Measurements from ENCODE around the gene SELENOO. TPM values are rescaled to one million over a fixed set of nuclear protein-coding genes. Genes with fewer than 3 reads are reported as not detected.

SELENOO gene
- total RNA-seq, 1 experiment from 2014 or later: 41.3 TPM

DNA sequence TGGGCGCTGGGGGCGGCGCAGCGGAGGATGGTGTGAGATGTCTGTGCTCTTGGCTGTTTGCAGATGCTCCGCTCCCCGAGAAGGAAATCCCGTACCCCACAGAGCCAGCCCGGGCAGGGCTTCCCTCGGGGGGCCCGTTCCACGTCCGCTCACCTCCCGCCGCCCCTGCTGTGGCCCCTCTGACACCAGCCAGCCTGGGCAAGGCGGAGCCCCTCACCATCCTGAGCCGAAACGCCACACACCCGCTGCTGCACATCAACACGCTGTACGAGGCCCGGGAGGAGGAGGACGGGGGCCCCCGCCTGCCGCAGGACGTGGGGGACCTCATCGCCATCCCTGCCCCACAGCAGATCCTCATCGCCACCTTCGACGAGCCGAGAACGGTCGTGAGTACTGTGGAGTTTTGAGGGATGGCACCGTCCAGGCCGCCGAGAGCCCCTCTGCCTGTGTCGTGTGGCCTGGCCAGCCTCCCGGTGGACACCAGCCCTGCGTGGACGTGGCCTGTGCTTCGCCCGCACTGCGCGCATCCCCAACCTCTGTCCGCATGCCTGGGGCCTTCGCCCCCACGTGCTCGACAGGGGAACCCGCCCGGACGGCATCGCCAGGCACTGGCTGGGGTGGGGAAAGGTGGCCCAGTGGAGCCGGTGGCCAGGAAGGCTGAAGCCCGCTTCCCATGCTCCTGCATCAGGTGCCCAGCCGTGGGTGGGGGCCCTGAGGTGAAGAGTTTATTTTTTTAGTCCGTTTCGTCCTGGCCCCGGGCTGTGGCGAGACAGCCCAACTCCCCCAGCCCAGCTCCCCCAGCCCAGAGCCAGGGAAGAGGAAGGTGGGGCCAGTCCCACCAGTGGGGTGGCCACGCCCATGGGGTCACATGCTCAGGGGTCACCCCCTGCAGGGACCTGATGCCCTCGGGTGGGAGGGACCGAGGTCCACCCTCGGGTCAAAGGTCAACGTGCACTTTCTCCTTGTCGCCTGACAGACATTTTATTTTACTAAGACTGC, 21.6 kb upstream of the SELENOO start:
- CTCF ChIA-PET: no interaction called here

DNA sequence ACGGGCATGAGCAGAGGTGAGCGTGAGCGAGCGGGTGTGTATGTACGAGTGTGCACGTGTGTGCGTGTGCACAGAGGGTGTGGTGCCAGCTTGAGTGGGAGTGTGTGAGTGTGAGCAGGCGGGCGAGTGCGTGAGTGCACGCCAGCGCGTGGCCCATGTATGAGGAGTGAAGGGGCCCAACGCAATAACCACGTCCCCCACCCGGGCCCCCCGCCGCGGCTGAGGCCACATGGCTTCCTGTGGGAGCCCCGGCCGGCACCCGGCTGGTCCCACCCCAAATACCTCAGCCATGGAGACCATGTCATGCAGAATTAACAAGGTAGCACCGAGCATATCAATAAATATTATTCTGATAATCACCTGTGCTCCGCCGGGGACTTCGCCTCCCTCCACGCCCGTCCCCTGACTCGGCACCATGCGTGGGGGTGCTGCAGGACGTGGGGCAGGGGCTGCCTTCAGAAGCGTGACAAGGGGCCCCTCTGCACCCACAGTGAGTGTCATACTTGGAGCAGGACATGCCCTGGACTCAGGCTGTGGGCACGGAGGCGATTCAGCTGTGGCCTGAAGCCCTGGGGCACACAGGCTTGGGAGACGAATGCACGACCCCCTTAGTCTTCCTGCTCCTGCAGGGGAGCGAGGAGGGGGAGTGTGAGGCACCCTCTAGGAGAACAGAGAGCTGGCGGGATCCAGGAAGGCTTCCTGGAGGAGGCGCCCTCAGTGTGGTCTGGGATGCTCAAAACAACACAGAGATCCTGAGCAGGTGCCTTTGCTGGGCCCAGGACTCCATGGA, 20.7 kb upstream of the SELENOO start:
- H3K9me3 ChIP-seq (ENCODE audit: low read depth, low read length, poor library complexity, severe bottlenecking): no peaks in the 10 kb centered on the region
- TF ChIP-seq EZH2 (IDR thresholded peaks at IDR 0.05; ENCODE audit: borderline replicate concordance, low read depth, low read length, poor library complexity, severe bottlenecking): no peak
- TF ChIP-seq, protein P1, sequence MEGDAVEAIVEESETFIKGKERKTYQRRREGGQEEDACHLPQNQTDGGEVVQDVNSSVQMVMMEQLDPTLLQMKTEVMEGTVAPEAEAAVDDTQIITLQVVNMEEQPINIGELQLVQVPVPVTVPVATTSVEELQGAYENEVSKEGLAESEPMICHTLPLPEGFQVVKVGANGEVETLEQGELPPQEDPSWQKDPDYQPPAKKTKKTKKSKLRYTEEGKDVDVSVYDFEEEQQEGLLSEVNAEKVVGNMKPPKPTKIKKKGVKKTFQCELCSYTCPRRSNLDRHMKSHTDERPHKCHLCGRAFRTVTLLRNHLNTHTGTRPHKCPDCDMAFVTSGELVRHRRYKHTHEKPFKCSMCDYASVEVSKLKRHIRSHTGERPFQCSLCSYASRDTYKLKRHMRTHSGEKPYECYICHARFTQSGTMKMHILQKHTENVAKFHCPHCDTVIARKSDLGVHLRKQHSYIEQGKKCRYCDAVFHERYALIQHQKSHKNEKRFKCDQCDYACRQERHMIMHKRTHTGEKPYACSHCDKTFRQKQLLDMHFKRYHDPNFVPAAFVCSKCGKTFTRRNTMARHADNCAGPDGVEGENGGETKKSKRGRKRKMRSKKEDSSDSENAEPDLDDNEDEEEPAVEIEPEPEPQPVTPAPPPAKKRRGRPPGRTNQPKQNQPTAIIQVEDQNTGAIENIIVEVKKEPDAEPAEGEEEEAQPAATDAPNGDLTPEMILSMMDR (conservative IDR thresholded peaks at IDR 0.05; ENCODE audit: low read depth, low read length): no peak
- BruUV-seq (replicated peaks): no TSS peak
- H3K4me1 ChIP-seq (ENCODE audit: insufficient read depth, low read length, poor library complexity, severe bottlenecking): no peaks in the 10 kb centered on the region
- no peaks in the 10 kb centered on the region for H3K27me3 ChIP-seq (replicated peaks; ENCODE audit: insufficient read depth, low read depth, low read length, poor library complexity)
- no peak overlapping the region for H3K4me3 ChIP-seq (ENCODE audit: low read depth, low read length, poor library complexity, severe bottlenecking)
- ChIA-PET POLR2A (ENCODE audit: low non-redundant PET) (interaction anchor here (0.6 kb wide), 1 partner anchor 203 kb away, joined by 3 read pairs; no protein-coding TSS in a partner anchor), CTCF (no interaction called here)
- no peak for DNase-seq (ENCODE audit: low spot score)
- H3K36me3 ChIP-seq (ENCODE audit: insufficient read depth, low read length, poor library complexity, severe bottlenecking): no peaks in the 10 kb centered on the region
- intact Hi-C loops (cut with micrococcal nuclease; ENCODE audit: unreplicated experiment): no loop called here
- H3K27ac ChIP-seq (ENCODE audit: low read depth, low read length, poor library complexity, severe bottlenecking): no peak overlapping the region

More for the DNA sequence above, 21.6 kb upstream of the SELENOO start:
- Histone ChIP-seq H3K36me3 (ENCODE audit: insufficient read depth, low read length, poor library complexity, severe bottlenecking) (no peaks in the 10 kb centered on the region), H3K9me3 (ENCODE audit: low read depth, low read length, poor library complexity, severe bottlenecking) (no peaks in the 10 kb centered on the region), H3K27me3 (replicated peaks; ENCODE audit: insufficient read depth, low read depth, low read length, poor library complexity) (no peaks in the 10 kb centered on the region), H3K4me1 (ENCODE audit: insufficient read depth, low read length, poor library complexity, severe bottlenecking) (no peaks in the 10 kb centered on the region), H3K4me3 (ENCODE audit: low read depth, low read length, poor library complexity, severe bottlenecking) (no peak overlapping the region), H3K27ac (ENCODE audit: low read depth, low read length, poor library complexity, severe bottlenecking) (no peak overlapping the region)
- no peak for DNase-seq (ENCODE audit: low spot score)
- BruUV-seq (replicated peaks): no TSS peak
- POLR2A ChIA-PET (ENCODE audit: low non-redundant PET): no interaction called here
- intact Hi-C loops (cut with micrococcal nuclease; ENCODE audit: unreplicated experiment): no loop called here
- TF ChIP-seq, protein P1 (conservative IDR thresholded peaks at IDR 0.05; ENCODE audit: low read depth, low read length): no peak
- no peak for TF ChIP-seq EZH2 (IDR thresholded peaks at IDR 0.05; ENCODE audit: borderline replicate concordance, low read depth, low read length, poor library complexity, severe bottlenecking)

DNA sequence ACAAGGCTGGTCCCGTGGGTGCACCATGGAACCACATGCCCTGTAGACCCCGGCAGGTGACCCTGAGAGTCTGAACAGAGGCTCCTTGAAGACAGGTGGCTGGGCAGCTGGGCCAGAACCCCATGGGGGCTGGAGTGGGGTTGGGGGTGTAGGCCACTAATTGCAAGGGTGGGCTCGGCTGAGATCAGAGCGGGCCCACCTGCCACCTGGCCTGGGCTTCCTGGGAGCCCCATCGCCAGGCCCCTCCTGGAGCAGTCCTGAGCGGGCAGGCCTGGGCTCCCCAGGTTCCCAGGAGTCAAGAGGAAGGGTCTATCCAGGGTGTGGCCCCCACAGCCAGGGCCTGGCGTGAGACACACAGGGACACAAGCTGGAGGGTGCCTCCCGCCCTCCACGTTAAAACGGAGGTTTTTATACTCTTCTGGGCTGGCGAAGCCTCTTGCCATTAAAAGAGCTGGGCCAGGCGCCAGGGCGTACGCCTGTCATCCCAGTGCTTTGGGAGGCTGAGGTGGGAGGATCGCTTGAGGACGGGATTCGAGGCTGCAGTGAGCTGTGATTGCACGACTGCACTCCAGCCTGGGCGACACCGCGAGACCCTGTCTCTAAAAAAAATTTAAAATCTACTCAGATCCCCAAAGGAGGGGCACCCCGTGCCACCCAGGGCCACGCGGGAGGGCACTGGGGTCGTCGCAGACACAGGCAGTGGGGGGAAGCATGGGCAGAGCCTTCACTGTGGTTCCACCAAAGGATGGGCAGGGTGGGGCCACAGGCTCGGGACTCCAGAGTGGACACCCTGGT, 19.9 kb upstream of the SELENOO start:
- no peaks in the 10 kb centered on the region for H3K9me3 ChIP-seq (ENCODE audit: low read depth, low read length, poor library complexity, severe bottlenecking)
- no TSS peak for BruUV-seq (replicated peaks)
- TF ChIP-seq, protein P1 (conservative IDR thresholded peaks at IDR 0.05; ENCODE audit: low read depth, low read length): no peak
- TF ChIP-seq EZH2 (IDR thresholded peaks at IDR 0.05; ENCODE audit: borderline replicate concordance, low read depth, low read length, poor library complexity, severe bottlenecking): no peak
- no peaks in the 10 kb centered on the region for H3K36me3 ChIP-seq (ENCODE audit: insufficient read depth, low read length, poor library complexity, severe bottlenecking)
- CTCF ChIA-PET: no interaction called here
- DNase-seq (ENCODE audit: low spot score): no peak
- no peaks in the 10 kb centered on the region for H3K4me1 ChIP-seq (ENCODE audit: insufficient read depth, low read length, poor library complexity, severe bottlenecking)
- intact Hi-C loops (cut with micrococcal nuclease; ENCODE audit: unreplicated experiment): no loop called here
- no peak overlapping the region for H3K27ac ChIP-seq (ENCODE audit: low read depth, low read length, poor library complexity, severe bottlenecking)
- H3K27me3 ChIP-seq (replicated peaks; ENCODE audit: insufficient read depth, low read depth, low read length, poor library complexity): no peaks in the 10 kb centered on the region
- POLR2A ChIA-PET (ENCODE audit: low non-redundant PET): interaction anchor here (0.6 kb wide), 1 partner anchor 204 kb away, joined by 3 read pairs; no protein-coding TSS in a partner anchor
- H3K4me3 ChIP-seq (ENCODE audit: low read depth, low read length, poor library complexity, severe bottlenecking): no peak overlapping the region

All from A673 (cell line).